H1 (cell line): ENCODE results near the gene STOML1. TPM values are rescaled to one million over a fixed set of nuclear protein-coding genes. Genes with fewer than 3 reads are reported as not detected.

Experiments
- SP2 ChIP-seq: IDR thresholded peaks from 2 replicates; pipeline ENCODE4 v1.6.1; 2012; ENCODE audit warnings: mild to moderate bottlenecking, low read length, inconsistent platforms
- polyA plus RNA-seq, 7 experiments: library from polyadenylated mRNA; depleted of rRNA in 3 of 7; stranded (reverse) in 5 of 7; unstranded in 2 of 7; fragments of >200 nt in 5 of 7; fragments of 200-250 nt in 2 of 7; gene quantifications; 1 replicate in 5 of 7; 2 replicates in 1 of 7; 4 replicates in 1 of 7; pipeline versions ENCODE4 v1.2.1 to v1.2.3, GENCODE V29; 2011 to 2013; ENCODE audit warnings: missing spikeins in 2 of 7, mixed read lengths in 2 of 7
- total RNA-seq: library from RNA; stranded (reverse); fragmentation: NEBNext Ultra II Directional; extraction: Animal tissue kit (Norgen Biotek cat#: 25700); gene quantifications from 2 replicates; pipeline ENCODE4 v1.2.1, GENCODE V29; 2021

The STOML1 gene
- total and polyA plus RNA-seq, 2 of the 8 experiments (the other 6 are each of a cell fraction or from before 2014, with no cell fraction given), result 2.6 to 3.2 TPM

- TF ChIP-seq SP2, result no peak
Measured at GRCh38 chr15:73941449-73941848, 50.6 kb downstream of the STOML1 start (continued).
